Transverse colon (tissue), 4 donors: ENCODE results near the gene C19orf85. TPM values are rescaled to one million over a fixed set of nuclear protein-coding genes. Genes with fewer than 3 reads are reported as not detected.
"Not testable (repeated sequence)": the region's sequence is repeated elsewhere in the genome, so short reads cannot be mapped to it uniquely, and the experiment has no call there.

Experiments
- DNase-seq: peaks from one replicate; pipeline ENCODE4 v3.0.0-alpha.2; 2019
- H3K27ac ChIP-seq, 4 donors: fragments of 200-600 bp; sonication (generic); 2 replicates each; pipeline ENCODE4 v1.5.1; 2016 to 2018; ENCODE audit warnings: inconsistent platforms in 4 of 4
- H3K27me3 ChIP-seq: fragments of 200-600 bp; sonication (generic); 2 replicates; pipeline ENCODE4 v1.5.1; 2017; ENCODE audit warnings: inconsistent platforms
- H3K36me3 ChIP-seq, 4 donors: fragments of 200-600 bp; sonication (generic); 2 replicates each; pipeline ENCODE4 v1.5.1; 2017 to 2019; ENCODE audit warnings: inconsistent platforms in 4 of 4
- H3K4me1 ChIP-seq, 4 donors: fragments of 200-600 bp; sonication (generic); 2 replicates each; pipeline ENCODE4 v1.5.1; 2017 to 2020; ENCODE audit warnings: inconsistent platforms in 4 of 4
- H3K4me3 ChIP-seq, 4 donors: fragments of 200-600 bp; sonication (generic); 1 replicate in 1 of 4; 2 replicates in 3 of 4; pipeline versions ENCODE4 v1.5.1 to v1.6.1; 2017 to 2019; ENCODE audit warnings: inconsistent platforms in 4 of 4
- H3K9me3 ChIP-seq, 2 donors: fragments of 200-600 bp; sonication (generic); 2 replicates each; pipeline ENCODE4 v1.5.1; 2017 to 2019; ENCODE audit warnings: inconsistent platforms in 2 of 2
- EP300 ChIP-seq: sonication (generic); formaldehyde crosslinking; IDR thresholded peaks from one replicate; pipeline ENCODE4 v1.6.1; 2017; ENCODE audit warnings: antibody characterized with exemption, low read depth
- POLR2A ChIP-seq: fragments of 450-650 bp; IDR thresholded peaks from one replicate; pipeline ENCODE4 v1.6.1; 2016; ENCODE audit warnings: antibody characterized with exemption, mild to moderate bottlenecking, moderate library complexity
- POLR2AphosphoS5 ChIP-seq, 3 donors: sonication (generic); formaldehyde crosslinking; IDR thresholded peaks; one replicate each; pipeline ENCODE4 v1.6.1; 2016; ENCODE audit warnings: antibody characterized with exemption in 3 of 3
- WGBS, 2 donors: methylation state at CpG; one replicate each; pipeline ENCODE4 v1.1.5; 2018; ENCODE audit warnings: low coverage in 1 of 2; 5-methylcytosine and 5-hydroxymethylcytosine counted together
- in situ Hi-C, 4 donors: fragments of 200-750 bp; cut with MboI; loops; one replicate each; pipeline versions ENCODE4 v1.15.0 to v1.15.1; 2017; ENCODE audit warnings: low sequenced_read_pairs in 3 of 4, low pct_ligation_motif_present in 1 of 4, low pct_unique_long_range_greater_than_20kb in 1 of 4
- intact Hi-C: fragments of 100-400 bp; cut with DNase I; formaldehyde crosslinking; loops from one replicate; pipeline ENCODE4 v1.15.1; 2023; ENCODE audit warnings: low total_unique reads
- total RNA-seq, 4 donors: library from RNA; depleted of rRNA; stranded (reverse); fragments of >200 nt; gene quantifications; one replicate each; pipeline ENCODE4 v1.1.0, GENCODE V29; 2016
- TF ChIP-seq, protein P1 (sequence below), 5 experiments: fragments of 200-600 bp in 3 of 5; fragments of 450-650 bp in 2 of 5; sonication (generic) in 3 of 5; IDR thresholded peaks; 1 replicate in 2 of 5; 2 replicates in 3 of 5; pipeline ENCODE4 v1.5.1; 2016 to 2017; ENCODE audit warnings: antibody characterized with exemption in 5 of 5, inconsistent platforms in 3 of 5, mild to moderate bottlenecking in 2 of 5, moderate library complexity in 1 of 5

C19orf85 gene
- total RNA-seq, 4 donors from 2014 or later: not detected

DNA sequence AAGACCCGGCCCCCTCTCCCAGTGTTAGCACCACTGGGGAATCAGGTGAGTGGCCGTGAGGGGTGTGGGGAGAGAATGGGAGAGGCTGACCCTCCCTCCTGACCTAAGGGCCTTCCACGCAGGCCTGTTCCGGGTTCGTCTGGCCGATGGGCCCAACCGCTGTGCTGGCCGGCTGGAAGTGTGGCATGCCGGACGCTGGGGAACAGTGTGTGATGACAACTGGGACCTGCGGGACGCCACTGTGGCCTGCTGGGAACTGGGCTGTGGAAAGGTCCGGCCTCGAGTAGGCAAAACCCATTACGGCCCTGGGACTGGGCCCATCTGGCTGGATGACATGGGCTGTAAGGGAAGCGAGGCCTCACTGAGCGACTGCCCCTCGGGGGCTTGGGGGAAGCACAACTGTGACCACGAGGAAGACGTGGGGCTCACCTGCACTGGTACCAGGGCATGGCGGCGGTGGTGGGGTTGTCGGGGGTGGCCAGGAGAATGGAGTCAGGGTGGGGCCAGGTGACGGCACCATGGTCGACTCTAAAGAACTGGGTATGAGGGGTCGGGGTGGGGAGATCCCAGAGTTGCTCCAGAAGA lies 35.9 kb upstream of the C19orf85 start:
- Histone ChIP-seq H3K9me3 (no peaks in the 10 kb centered on the region), H3K4me3 (no peak overlapping the region), H3K27ac (no peak overlapping the region), H3K27me3 (no peaks in the 10 kb centered on the region), H3K4me1 (peaks cover 0 to 10% (median 5%) of the 10 kb centered on the region in 4 donors), H3K36me3 (no peaks in the 10 kb centered on the region)
- in situ Hi-C loops (loop anchor here in 2 of 4 donors (10.0 kb wide), 1 partner anchor 356 kb away; the partner anchor contains the start of gene TNNT1 (in 2 of the 2)), intact Hi-C loops (loop anchor here (10.0 kb wide), 1 partner anchor 356 kb away; the partner anchor contains the start of gene TNNT1)
- 87 to 92% methylated on average over 4 to 26 of the region's 26 CpGs for WGBS, 2 donors
- no peak for DNase-seq
- TF ChIP-seq POLR2A: no peak
- TF ChIP-seq, protein P1, sequence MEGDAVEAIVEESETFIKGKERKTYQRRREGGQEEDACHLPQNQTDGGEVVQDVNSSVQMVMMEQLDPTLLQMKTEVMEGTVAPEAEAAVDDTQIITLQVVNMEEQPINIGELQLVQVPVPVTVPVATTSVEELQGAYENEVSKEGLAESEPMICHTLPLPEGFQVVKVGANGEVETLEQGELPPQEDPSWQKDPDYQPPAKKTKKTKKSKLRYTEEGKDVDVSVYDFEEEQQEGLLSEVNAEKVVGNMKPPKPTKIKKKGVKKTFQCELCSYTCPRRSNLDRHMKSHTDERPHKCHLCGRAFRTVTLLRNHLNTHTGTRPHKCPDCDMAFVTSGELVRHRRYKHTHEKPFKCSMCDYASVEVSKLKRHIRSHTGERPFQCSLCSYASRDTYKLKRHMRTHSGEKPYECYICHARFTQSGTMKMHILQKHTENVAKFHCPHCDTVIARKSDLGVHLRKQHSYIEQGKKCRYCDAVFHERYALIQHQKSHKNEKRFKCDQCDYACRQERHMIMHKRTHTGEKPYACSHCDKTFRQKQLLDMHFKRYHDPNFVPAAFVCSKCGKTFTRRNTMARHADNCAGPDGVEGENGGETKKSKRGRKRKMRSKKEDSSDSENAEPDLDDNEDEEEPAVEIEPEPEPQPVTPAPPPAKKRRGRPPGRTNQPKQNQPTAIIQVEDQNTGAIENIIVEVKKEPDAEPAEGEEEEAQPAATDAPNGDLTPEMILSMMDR (IDR thresholded peaks at IDR 0.05): no peak
- no peak for TF ChIP-seq POLR2AphosphoS5 (IDR thresholded peaks at IDR 0.05)
- TF ChIP-seq EP300: no peak

DNA sequence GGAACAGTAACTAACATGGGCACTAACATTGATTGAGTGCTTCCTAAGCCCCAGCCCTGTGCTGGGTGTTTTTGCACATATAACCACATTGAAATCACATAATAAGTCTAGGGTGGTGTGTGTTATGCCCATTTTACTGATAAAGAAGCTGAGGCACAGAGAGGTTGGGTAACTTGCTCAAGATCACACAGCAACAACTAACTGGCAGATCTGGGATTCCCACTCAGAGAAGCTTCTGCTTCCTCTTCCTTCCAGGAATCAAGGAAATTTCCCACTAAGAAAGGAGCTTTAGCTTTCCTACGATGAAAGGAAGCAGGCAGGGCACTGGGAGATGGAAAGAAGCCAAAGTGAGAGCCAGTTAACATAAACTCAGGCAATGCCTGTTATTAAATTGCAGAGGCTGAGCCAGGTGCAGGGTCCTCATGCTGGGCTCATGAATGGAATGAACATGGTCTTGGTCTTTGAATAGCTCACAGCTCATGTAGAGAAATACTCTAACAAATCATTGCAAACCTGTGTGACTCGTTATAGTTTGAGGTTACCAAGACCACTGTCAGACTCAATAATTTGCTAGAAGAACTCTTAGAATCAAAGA lies 33.8 kb upstream of the C19orf85 start:
- no peak overlapping the region for H3K4me3 ChIP-seq
- no peak overlapping the region for H3K27ac ChIP-seq
- WGBS, 2 donors: 30% methylated on average over 1 of the region's 2 CpGs; no CpG with 5 or more reads in 1 of the 2 donors
- no peak for DNase-seq
- no peaks in the 10 kb centered on the region for H3K36me3 ChIP-seq
- H3K9me3 ChIP-seq: no peaks in the 10 kb centered on the region
- H3K27me3 ChIP-seq: peaks cover 4% of the 10 kb centered on the region
- in situ Hi-C loops: loop anchor here in 1 of 4 donors (10.0 kb wide), 1 partner anchor 364 kb away; no protein-coding TSS in a partner anchor
- H3K4me1 ChIP-seq: peaks cover 0 to 2% (median under 1%) of the 10 kb centered on the region in 4 donors
- intact Hi-C loops: no loop called here
- TF ChIP-seq EP300: no peak
- no peak for TF ChIP-seq POLR2A
- TF ChIP-seq POLR2AphosphoS5 (IDR thresholded peaks at IDR 0.05): no peak
- TF ChIP-seq, protein P1 (IDR thresholded peaks at IDR 0.05): no peak

DNA sequence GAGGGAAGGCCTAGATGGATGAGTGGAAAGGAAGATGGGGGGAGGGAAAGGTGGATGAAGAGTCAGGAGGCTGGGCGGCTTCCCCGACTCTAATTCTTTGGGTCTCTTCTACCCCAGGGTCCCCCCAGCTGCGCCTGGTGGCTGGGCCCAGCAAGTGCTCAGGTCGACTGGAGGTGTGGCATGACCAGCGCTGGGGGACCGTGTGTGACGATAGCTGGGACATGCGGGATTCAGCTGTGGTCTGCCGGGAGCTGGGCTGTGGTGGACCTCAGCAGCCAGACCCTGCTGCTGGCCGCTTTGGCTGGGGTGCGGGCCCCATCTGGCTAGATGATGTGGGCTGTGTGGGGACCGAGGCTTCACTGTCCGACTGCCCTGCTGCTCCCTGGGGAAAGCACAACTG lies 33.2 kb upstream of the C19orf85 start:
- no peak overlapping the region for H3K4me3 ChIP-seq
- H3K27me3 ChIP-seq: peaks cover 7% of the 10 kb centered on the region
- H3K9me3 ChIP-seq: no peaks in the 10 kb centered on the region
- TF ChIP-seq POLR2AphosphoS5 (IDR thresholded peaks at IDR 0.05): no peak
- TF ChIP-seq EP300: no peak
- no peak for TF ChIP-seq POLR2A
- TF ChIP-seq, protein P1 (IDR thresholded peaks at IDR 0.05): no peak
- 77% methylated on average over 12 of the region's 13 CpGs; no CpG with 5 or more reads in 1 of the 2 donors for WGBS, 2 donors
- in situ Hi-C loops: loop anchor here in 1 of 4 donors (10.0 kb wide), 1 partner anchor 363 kb away; no protein-coding TSS in a partner anchor
- H3K4me1 ChIP-seq: no peaks in the 10 kb centered on the region
- no peak overlapping the region for H3K27ac ChIP-seq
- H3K36me3 ChIP-seq: no peaks in the 10 kb centered on the region
- intact Hi-C loops: no loop called here
- no peak for DNase-seq

DNA sequence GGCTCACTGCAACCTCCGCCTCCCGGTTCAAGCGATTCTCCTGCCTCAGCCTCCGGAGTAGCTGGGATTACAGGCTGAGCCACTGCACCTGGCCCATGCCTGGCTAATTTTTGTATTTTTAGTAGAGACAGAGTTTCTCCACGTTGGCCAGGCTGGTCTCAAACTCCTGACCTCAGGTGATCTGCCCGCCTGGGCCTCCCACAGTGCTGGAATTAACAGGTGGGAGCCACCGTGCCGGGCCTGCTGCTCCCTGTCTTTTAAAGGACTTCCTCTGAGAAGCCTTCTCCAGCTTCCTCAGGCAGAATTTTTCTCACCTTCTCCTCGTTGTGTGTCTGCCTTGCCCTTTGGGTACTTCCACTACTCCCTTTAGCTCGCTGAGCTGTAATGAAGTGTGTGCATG lies 32.3 kb upstream of the C19orf85 start:
- in situ Hi-C loops: loop anchor here in 1 of 4 donors (10.0 kb wide), 1 partner anchor 362 kb away; no protein-coding TSS in a partner anchor
- intact Hi-C loops, H3K9me3 ChIP-seq, H3K36me3 ChIP-seq, H3K27ac ChIP-seq, DNase-seq, H3K4me3 ChIP-seq, H3K4me1 ChIP-seq: not testable (repeated sequence)
- peaks cover 14% of the 10 kb centered on the region for H3K27me3 ChIP-seq
- 82 to 90% methylated on average over 2 to 10 of the region's 10 CpGs for WGBS, 2 donors
